K562 (cell line): ENCODE data around the gene C4BPB.

ENCODE experiments used
- ATF7 ChIP-seq: fragments of 450-650 bp; IDR thresholded peaks from 2 replicates; pipeline ENCODE4 v1.7.1; 2014; ENCODE audit warnings: mild to moderate bottlenecking, moderate library complexity
- BCL6 ChIP-seq: fragments of 250-450 bp; sonication (Bioruptor Pico); IDR thresholded peaks from 2 replicates; pipeline ENCODE4 v1.4.0; 2020
- NR3C1 ChIP-seq: sonication (generic); formaldehyde crosslinking; IDR thresholded peaks from 2 replicates; pipeline ENCODE4 v1.8.1; 2022; ENCODE audit warnings: missing genetic modification reagents
- ZNF584 ChIP-seq: fragments of 200-800 bp; sonication (Bioruptor generic); IDR thresholded peaks from 2 replicates; pipeline ENCODE4 v1.6.1; 2016; ENCODE audit warnings: low read depth, mild to moderate bottlenecking, missing genetic modification characterization, missing compliant biosample characterization

GRCh38 chr1:207081088-207081487 lies 7.6 kb upstream of the C4BPB start:
- no peak for TF ChIP-seq BCL6 (CRISPR knock-in tag)
- no peak for TF ChIP-seq ATF7
- no peak for TF ChIP-seq ZNF584 (CRISPR knock-in tag)
- no peak for TF ChIP-seq NR3C1
